Muscle of leg (tissue), 16 donors: ENCODE measurements around the gene FAM98A. TPM values are rescaled to one million over a fixed set of nuclear protein-coding genes. Genes with fewer than 3 reads are reported as not detected.

Experiments
- DNase-seq: peaks from one replicate; pipeline ENCODE4 v3.0.0; 2013
- H3K27ac ChIP-seq: one replicate; pipeline ENCODE4 v1.5.1; 2013; ENCODE audit warnings: mild to moderate bottlenecking, low read length, control low read depth
- H3K27me3 ChIP-seq: one replicate; pipeline ENCODE4 v1.6.1; 2013; ENCODE audit warnings: low read length; ENCODE audit not compliant: control insufficient read depth, insufficient read depth
- H3K36me3 ChIP-seq: one replicate; pipeline ENCODE4 v1.6.1; 2013; ENCODE audit warnings: low read length; ENCODE audit not compliant: control insufficient read depth, insufficient read depth
- H3K4me1 ChIP-seq: one replicate; pipeline ENCODE4 v1.6.1; 2013; ENCODE audit warnings: low read length; ENCODE audit not compliant: control insufficient read depth, insufficient read depth
- H3K4me3 ChIP-seq: one replicate; pipeline ENCODE4 v1.5.1; 2013; ENCODE audit warnings: low read length, control low read depth
- H3K9me3 ChIP-seq: replicated peaks from 2 replicates; pipeline ENCODE4 v1.6.1; 2013; ENCODE audit warnings: low read depth, low read length; ENCODE audit not compliant: control insufficient read depth
- WGBS: methylation state at CpG from one replicate; pipeline ENCODE4 v1.1.5; 2013; ENCODE audit warnings: missing lambda C conversion rate; ENCODE audit not compliant: insufficient coverage; 5-methylcytosine and 5-hydroxymethylcytosine counted together
- long read RNA-seq, 11 donors: transcript quantifications; one replicate each; lab custom pipeline, GENCODE V29; 2026
- polyA plus RNA-seq, 8 donors: library from polyadenylated mRNA; unstranded; fragments of 120-200 nt; gene quantifications; one replicate each; pipeline versions ENCODE4 v1.2.1 to v1.2.3, GENCODE V29; 2013; ENCODE audit warnings: inconsistent platforms in 1 of 8, low replicate concordance in 1 of 8; ENCODE audit not compliant: insufficient read length in 8 of 8, insufficient read depth in 1 of 8
- total RNA-seq: library from RNA; stranded (reverse); fragments of 120-200 nt; gene quantifications from one replicate; pipeline ENCODE4 v1.2.4, GENCODE V29; 2013

FAM98A gene
- total RNA-seq (22.2 TPM), polyA plus RNA-seq (10 to 100 TPM; 27.2 to 43.2 (median 37.1) TPM)
- long read RNA-seq, donor 1, partial matches to known transcripts = 0 of 5 reads
- long read RNA-seq, donor 1, other reads (novel, unspliced or antisense) = 0 of 5 reads
- long read RNA-seq, donor 2 = 0 reads
- long read RNA-seq, donor 3, transcript FAM98A-201 (8 exons, 2,816 nt) = major isoform, 12 of 14 reads
- long read RNA-seq, donor 3, partial matches to known transcripts = 0 of 14 reads
- long read RNA-seq, donor 3, other reads (novel, unspliced or antisense) = 0 of 14 reads
- long read RNA-seq, donor 4, partial matches to known transcripts = 0 of 4 reads
- long read RNA-seq, donor 4, other reads (novel, unspliced or antisense) = 0 of 4 reads
- long read RNA-seq, donor 5, transcript FAM98A-201 (8 exons, 2,816 nt) = major isoform, 24 of 25 reads
- long read RNA-seq, donor 5, partial matches to known transcripts = 0 of 25 reads
- long read RNA-seq, donor 5, other reads (novel, unspliced or antisense) = 0 of 25 reads
- long read RNA-seq, donor 6, transcript FAM98A-201 (8 exons, 2,816 nt) = major isoform, 16 of 20 reads
- long read RNA-seq, donor 6, partial matches to known transcripts = 0 of 20 reads
- long read RNA-seq, donor 6, other reads (novel, unspliced or antisense) = 0 of 20 reads
- long read RNA-seq, donor 7, transcript FAM98A-201 (8 exons, 2,816 nt) = major isoform, 8 of 20 reads
- long read RNA-seq, donor 7, partial matches to known transcripts = 7 of 20 reads
- long read RNA-seq, donor 7, other reads (novel, unspliced or antisense) = 0 of 20 reads
- long read RNA-seq, donor 8, transcript FAM98A-201 (8 exons, 2,816 nt) = major isoform, 7 of 11 reads
- long read RNA-seq, donor 8, partial matches to known transcripts = 0 of 11 reads
- long read RNA-seq, donor 8, other reads (novel, unspliced or antisense) = 0 of 11 reads
- long read RNA-seq, donor 9, transcript FAM98A-201 (8 exons, 2,816 nt) = major isoform, 13 of 14 reads
- long read RNA-seq, donor 9, partial matches to known transcripts = 0 of 14 reads
- long read RNA-seq, donor 9, other reads (novel, unspliced or antisense) = 0 of 14 reads
- long read RNA-seq, donor 10, transcript FAM98A-201 (8 exons, 2,816 nt) = major isoform, 10 of 17 reads
- long read RNA-seq, donor 10, partial matches to known transcripts = 5 of 17 reads
- long read RNA-seq, donor 10, other reads (novel, unspliced or antisense) = 0 of 17 reads
- long read RNA-seq, donor 11, transcript FAM98A-201 (8 exons, 2,816 nt) = major isoform, 5 of 7 reads
- long read RNA-seq, donor 11, partial matches to known transcripts = 0 of 7 reads
- long read RNA-seq, donor 11, other reads (novel, unspliced or antisense) = 0 of 7 reads

- peak; percentile 100 for DNase-seq
- Histone ChIP-seq H3K27me3 (no peaks in the 10 kb centered on the region), H3K36me3 (peaks cover 2% of the 10 kb centered on the region), H3K4me3 (peak within 1 kb of the TSS; percentile 69), H3K9me3 (no peaks in the 10 kb centered on the region), H3K27ac (peak within 1 kb of the TSS; percentile 83), H3K4me1 (peaks cover 6% of the 10 kb centered on the region)
- 0% methylated on average over 49 of the region's 56 CpGs for WGBS
These were observed at the start of gene FAM98A for GRCh38 chr2:33599175-33599942. TSS of gene FAM98A (minus strand) at chr2:33599299. CDS start at chr2:33599221, 78 bp downstream.

GRCh38 chr2:33645861-33646260 is 46.8 kb upstream of the FAM98A start:
- Histone ChIP-seq H3K4me3 (no peak overlapping the region), H3K4me1 (no peaks in the 10 kb centered on the region), H3K27ac (no peak overlapping the region), H3K27me3 (no peaks in the 10 kb centered on the region), H3K36me3 (no peaks in the 10 kb centered on the region), H3K9me3 (no peaks in the 10 kb centered on the region)
- WGBS = no CpG with 5 or more reads among the region's 1 CpG
- no peak for DNase-seq

GRCh38 chr2:33644215-33644614 is 45.1 kb upstream of the FAM98A start:
- no peak for DNase-seq
- Histone ChIP-seq H3K36me3 (no peaks in the 10 kb centered on the region), H3K9me3 (no peaks in the 10 kb centered on the region), H3K4me3 (no peak overlapping the region), H3K4me1 (no peaks in the 10 kb centered on the region), H3K27me3 (no peaks in the 10 kb centered on the region), H3K27ac (no peak overlapping the region)
- WGBS = no CpG with 5 or more reads among the region's 2 CpGs

GRCh38 chr2:33636001-33636400 is 36.9 kb upstream of the FAM98A start:
- no CpG with 5 or more reads among the region's 1 CpG for WGBS
- H3K4me3 ChIP-seq = no peak overlapping the region

GRCh38 chr2:33634261-33634910 is 35.3 kb upstream of the FAM98A start:
- WGBS = 100% methylated on average over 2 of the region's 4 CpGs
- Histone ChIP-seq H3K9me3 (no peaks in the 10 kb centered on the region), H3K27me3 (no peaks in the 10 kb centered on the region), H3K4me1 (no peaks in the 10 kb centered on the region), H3K4me3 (no peak overlapping the region), H3K36me3 (no peaks in the 10 kb centered on the region), H3K27ac (no peak overlapping the region)
- no peak for DNase-seq

More at GRCh38 chr2:33636001-33636400, 36.9 kb upstream of the FAM98A start:
- Histone ChIP-seq H3K27ac (no peak overlapping the region), H3K4me1 (no peaks in the 10 kb centered on the region), H3K36me3 (no peaks in the 10 kb centered on the region), H3K27me3 (no peaks in the 10 kb centered on the region), H3K9me3 (no peaks in the 10 kb centered on the region)
- DNase-seq = no peak

GRCh38 chr2:33633315-33633714 is 34.2 kb upstream of the FAM98A start:
- no peak overlapping the region for H3K27ac ChIP-seq
- H3K9me3 ChIP-seq = no peaks in the 10 kb centered on the region
- no peak for DNase-seq
- no peak overlapping the region for H3K4me3 ChIP-seq
- H3K27me3 ChIP-seq = no peaks in the 10 kb centered on the region
- no CpG with 5 or more reads among the region's 2 CpGs for WGBS
- no peaks in the 10 kb centered on the region for H3K4me1 ChIP-seq
- H3K36me3 ChIP-seq = no peaks in the 10 kb centered on the region

- Histone ChIP-seq H3K36me3 (no peaks in the 10 kb centered on the region), H3K4me1 (no peaks in the 10 kb centered on the region), H3K9me3 (no peaks in the 10 kb centered on the region), H3K27me3 (no peaks in the 10 kb centered on the region), H3K4me3 (no peak overlapping the region), H3K27ac (no peak overlapping the region)
- DNase-seq = no peak
- no CpG with 5 or more reads among the region's 2 CpGs for WGBS
These were observed 33.7 kb upstream of the FAM98A start for GRCh38 chr2:33632831-33633230.

- Histone ChIP-seq H3K27me3 (no peaks in the 10 kb centered on the region), H3K36me3 (no peaks in the 10 kb centered on the region), H3K27ac (no peak overlapping the region), H3K4me1 (no peaks in the 10 kb centered on the region), H3K4me3 (no peak overlapping the region), H3K9me3 (no peaks in the 10 kb centered on the region)
- no CpG with 5 or more reads among the region's 6 CpGs for WGBS
- no peak for DNase-seq
These were observed 29.1 kb upstream of the FAM98A start for GRCh38 chr2:33628031-33628827.
